NCI-H1694 treated with DMSO at 0.1 percent for 48 hours (cell line): ENCODE results near the gene LRP5.
"Not testable (repeated sequence)": the region's sequence is repeated elsewhere in the genome, so short reads cannot be mapped to it uniquely, and the experiment has no call there.

ENCODE experiments used
- DNase-seq: peaks from one replicate; lab custom pipeline; 2025; lab: John Stamatoyannopoulos, UW

The LRP5 gene

GRCh38 chr11:68423481-68423880, 111.1 kb downstream of the LRP5 start:
- DNase-seq: no peak

- DNase-seq: no peak
Observed at GRCh38 chr11:68424101-68424632, 111.8 kb downstream of the LRP5 start.

- no peak for DNase-seq
Observed at GRCh38 chr11:68424981-68425865, 112.8 kb downstream of the LRP5 start.

GRCh38 chr11:68425866-68426380, 113.5 kb downstream of the LRP5 start:
- no peak for DNase-seq

GRCh38 chr11:68429661-68430060, 117.3 kb downstream of the LRP5 start:
- no peak for DNase-seq

- DNase-seq: no peak
Observed at GRCh38 chr11:68430384-68430783, 118.0 kb downstream of the LRP5 start.

GRCh38 chr11:68430801-68431200, 118.4 kb downstream of the LRP5 start:
- DNase-seq: no peak

- DNase-seq: no peak
Observed at GRCh38 chr11:68431984-68432645, 119.7 kb downstream of the LRP5 start.

GRCh38 chr11:68432874-68433273, 120.5 kb downstream of the LRP5 start:
- DNase-seq: no peak

- DNase-seq: no peak
Observed at GRCh38 chr11:68433541-68433940, 121.2 kb downstream of the LRP5 start.

GRCh38 chr11:68434159-68434558, 121.8 kb downstream of the LRP5 start:
- DNase-seq: not testable (repeated sequence)

GRCh38 chr11:68436162-68436888, 123.9 kb downstream of the LRP5 start:
- DNase-seq: no peak

GRCh38 chr11:68436985-68437926, 124.9 kb downstream of the LRP5 start:
- no peak for DNase-seq

- DNase-seq: no peak
Observed at GRCh38 chr11:68437927-68438657, 125.7 kb downstream of the LRP5 start.

- DNase-seq: no peak
Observed at GRCh38 chr11:68438658-68439259, 126.4 kb downstream of the LRP5 start.

- no peak for DNase-seq
Observed at GRCh38 chr11:68439355-68440065, 127.1 kb downstream of the LRP5 start.

GRCh38 chr11:68440224-68440623, 127.8 kb downstream of the LRP5 start:
- DNase-seq: no peak

- DNase-seq: peak; percentile 60
Observed at GRCh38 chr11:68441466-68442230, 129.3 kb downstream of the LRP5 start.
